Tibial nerve (tissue), 4 donors: ENCODE results near the gene ABI3BP. TPM values are rescaled to one million over a fixed set of nuclear protein-coding genes. Genes with fewer than 3 reads are reported as not detected.

Source experiments
- DNase-seq, 2 donors: peaks; one replicate each; pipeline ENCODE4 v3.0.0-alpha.2; 2019; ENCODE audit warnings: low spot score in 2 of 2
- H3K27ac ChIP-seq, 4 donors: fragments of 200-600 bp; sonication (generic) in 3 of 4; one replicate each; pipeline ENCODE4 v1.5.1; 2017 to 2019; ENCODE audit warnings: mild to moderate bottlenecking in 1 of 4
- H3K27me3 ChIP-seq, 2 donors: fragments of 200-600 bp; sonication (generic) in 1 of 2; one replicate each; pipeline versions ENCODE4 v1.5.1 to v1.6.0; 2017 to 2019
- H3K36me3 ChIP-seq, 3 donors: fragments of 200-600 bp; sonication (generic); one replicate each; pipeline ENCODE4 v1.5.1; 2018 to 2019
- H3K4me1 ChIP-seq, 4 donors: fragments of 200-600 bp; sonication (generic) in 3 of 4; one replicate each; pipeline ENCODE4 v1.5.1; 2017 to 2019
- H3K4me3 ChIP-seq, 4 donors: fragments of 200-600 bp; sonication (generic) in 3 of 4; one replicate each; pipeline ENCODE4 v1.5.1; 2017 to 2019; ENCODE audit warnings: mild to moderate bottlenecking in 1 of 4, moderate library complexity in 1 of 4
- H3K9me3 ChIP-seq, 4 donors: fragments of 200-600 bp; sonication (generic) in 3 of 4; one replicate each; pipeline ENCODE4 v1.5.1; 2017 to 2019
- CTCF ChIP-seq, 5 experiments: fragments of 200-600 bp in 3 of 5; fragments of 450-650 bp in 2 of 5; sonication (generic) in 3 of 5; IDR thresholded peaks; one replicate each; pipeline ENCODE4 v1.5.1; 2016 to 2019; ENCODE audit warnings: antibody characterized with exemption in 5 of 5, mild to moderate bottlenecking in 3 of 5, moderate library complexity in 2 of 5
- EP300 ChIP-seq, 2 donors: sonication (generic); formaldehyde crosslinking; IDR thresholded peaks; one replicate each; pipeline ENCODE4 v1.6.1; 2017; ENCODE audit warnings: antibody characterized with exemption in 2 of 2, mild to moderate bottlenecking in 1 of 2
- POLR2A ChIP-seq, 2 donors: fragments of 450-650 bp; IDR thresholded peaks; one replicate each; pipeline ENCODE4 v1.6.1; 2017; ENCODE audit warnings: antibody characterized with exemption in 2 of 2, mild to moderate bottlenecking in 2 of 2, moderate library complexity in 2 of 2
- WGBS, 2 donors: methylation state at CpG; one replicate each; pipeline ENCODE4 v1.1.5; 2018; 5-methylcytosine and 5-hydroxymethylcytosine counted together
- total RNA-seq, 4 donors: library from RNA; depleted of rRNA; stranded (reverse); fragments of >200 nt; gene quantifications; one replicate each; pipeline ENCODE4 v1.1.0, GENCODE V29; 2016

ABI3BP gene
- total RNA-seq, 4 donors from 2014 or later: 39.6 to 189 (median 139) TPM

GRCh38 chr3:100893108-100893507 lies 100.1 kb downstream of the ABI3BP start:
- DNase-seq: peak in 1 of 2 donors; percentile 39
- Histone ChIP-seq H3K4me1 (peaks cover 0 to 5% (median 0%) of the 10 kb centered on the region in 4 donors), H3K36me3 (no peaks in the 10 kb centered on the region), H3K9me3 (no peaks in the 10 kb centered on the region), H3K27ac (peak overlapping the region in 1 of 4 donors; percentile 11), H3K4me3 (no peak overlapping the region), H3K27me3 (no peaks in the 10 kb centered on the region)
- WGBS, 2 donors: 76 to 82% methylated on average over 3 of the region's 3 CpGs
- TF ChIP-seq CTCF (IDR thresholded peaks at IDR 0.05) (no peak), EP300 (IDR thresholded peaks at IDR 0.05) (peak in 1 of 2 donors; percentile 60), POLR2A (IDR thresholded peaks at IDR 0.05) (no peak)

- DNase-seq: no peak
- TF ChIP-seq EP300 (IDR thresholded peaks at IDR 0.05): no peak
- no peak for TF ChIP-seq POLR2A (IDR thresholded peaks at IDR 0.05)
- TF ChIP-seq CTCF (IDR thresholded peaks at IDR 0.05): no peak
- Histone ChIP-seq H3K27ac (no peak overlapping the region), H3K9me3 (no peaks in the 10 kb centered on the region), H3K36me3 (no peaks in the 10 kb centered on the region), H3K4me1 (peaks cover 0 to 5% (median 0%) of the 10 kb centered on the region in 4 donors), H3K4me3 (no peak overlapping the region), H3K27me3 (no peaks in the 10 kb centered on the region)
- WGBS, 2 donors: 72 to 92% methylated on average over 5 of the region's 5 CpGs
Observed at GRCh38 chr3:100891827-100892226, 101.4 kb downstream of the ABI3BP start.

GRCh38 chr3:100891033-100891432 lies 102.2 kb downstream of the ABI3BP start:
- Histone ChIP-seq H3K4me1 (peaks cover 0 to 5% (median 0%) of the 10 kb centered on the region in 4 donors), H3K9me3 (no peaks in the 10 kb centered on the region), H3K36me3 (no peaks in the 10 kb centered on the region), H3K27ac (peak overlapping the region in 1 of 4 donors; percentile 9), H3K4me3 (no peak overlapping the region), H3K27me3 (no peaks in the 10 kb centered on the region)
- no peak for DNase-seq
- TF ChIP-seq CTCF (IDR thresholded peaks at IDR 0.05) (no peak), EP300 (IDR thresholded peaks at IDR 0.05) (no peak), POLR2A (IDR thresholded peaks at IDR 0.05) (no peak)
- WGBS, 2 donors: 62 to 68% methylated on average over 2 of the region's 2 CpGs

- DNase-seq: no peak
- H3K27me3 ChIP-seq: no peaks in the 10 kb centered on the region
- H3K36me3 ChIP-seq: no peaks in the 10 kb centered on the region
- TF ChIP-seq CTCF (IDR thresholded peaks at IDR 0.05): no peak
- no peak for TF ChIP-seq EP300 (IDR thresholded peaks at IDR 0.05)
- no peak for TF ChIP-seq POLR2A (IDR thresholded peaks at IDR 0.05)
- no peaks in the 10 kb centered on the region for H3K9me3 ChIP-seq
- peaks cover 0 to 5% (median 0%) of the 10 kb centered on the region in 4 donors for H3K4me1 ChIP-seq
- WGBS, 2 donors: 95 to 96% methylated on average over 1 of the region's 1 CpG
- no peak overlapping the region for H3K27ac ChIP-seq
- H3K4me3 ChIP-seq: no peak overlapping the region
Observed at GRCh38 chr3:100888881-100889280, 104.3 kb downstream of the ABI3BP start.

- no peak for DNase-seq
- no peaks in the 10 kb centered on the region for H3K9me3 ChIP-seq
- TF ChIP-seq CTCF (IDR thresholded peaks at IDR 0.05): no peak
- peak in 1 of 2 donors; percentile 42 for TF ChIP-seq EP300 (IDR thresholded peaks at IDR 0.05)
- 33 to 35% methylated on average over 1 of the region's 1 CpG for WGBS, 2 donors
- H3K36me3 ChIP-seq: no peaks in the 10 kb centered on the region
- H3K4me1 ChIP-seq: peaks cover 0 to 37% (median 0%) of the 10 kb centered on the region in 4 donors
- no peaks in the 10 kb centered on the region for H3K27me3 ChIP-seq
- H3K27ac ChIP-seq: peak overlapping the region in 1 of 4 donors; percentile 71
- H3K4me3 ChIP-seq: no peak overlapping the region
Observed at GRCh38 chr3:100882571-100882984, 110.6 kb downstream of the ABI3BP start.
